Fibroblast of lung (primary cell): ENCODE measurements around the gene LAIR1. TPM values are rescaled to one million over a fixed set of nuclear protein-coding genes. Genes with fewer than 3 reads are reported as not detected.
A peak's percentile ranks its signal among the peaks of the same experiment; 100 is the strongest.
"Not testable (repeated sequence)": the region's sequence is repeated elsewhere in the genome, so short reads cannot be mapped to it uniquely, and the experiment has no call there.

ENCODE experiments used
- DNase-seq, 2 donors: peaks; one replicate each; pipeline versions ENCODE4 v3.0.0 to v3.0.0-alpha.2; 2010; ENCODE audit warnings: low read depth in 2 of 2
- H2AFZ ChIP-seq: 2 replicates; pipeline ENCODE4 v1.5.1; 2012; ENCODE audit warnings: low read length, control low read depth, inconsistent platforms
- H3K27ac ChIP-seq: 2 replicates; pipeline ENCODE4 v1.5.1; 2011; ENCODE audit warnings: low read length, control low read depth; ENCODE audit not compliant: insufficient read depth
- H3K27me3 ChIP-seq: 2 replicates; pipeline ENCODE4 v1.5.1; 2011; ENCODE audit warnings: mild to moderate bottlenecking, low read length; ENCODE audit not compliant: control insufficient read depth, insufficient read depth
- H3K36me3 ChIP-seq: 2 replicates; pipeline ENCODE4 v1.5.1; 2011; ENCODE audit warnings: low read length; ENCODE audit not compliant: control insufficient read depth, insufficient read depth
- H3K4me1 ChIP-seq: 2 replicates; pipeline ENCODE4 v1.5.1; 2011; ENCODE audit warnings: low read length; ENCODE audit not compliant: control insufficient read depth, insufficient read depth; ENCODE audit errors: extremely low read depth
- H3K4me2 ChIP-seq: 2 replicates; pipeline ENCODE4 v1.5.1; 2011; ENCODE audit warnings: low read length, control low read depth; ENCODE audit not compliant: insufficient read depth; ENCODE audit errors: extremely low read depth
- H3K4me3 ChIP-seq, 4 experiments: fragments of 200-600 bp in 1 of 4; sonication (generic) in 1 of 4; replicated peaks in 1 of 4; 2 replicates each; pipeline ENCODE4 v1.5.1; 2011 to 2016; ENCODE audit warnings: low read length in 4 of 4, low read depth in 3 of 4, mild to moderate bottlenecking in 3 of 4, control low read depth in 2 of 4, inconsistent platforms in 1 of 4, mixed read lengths in 1 of 4; ENCODE audit not compliant: insufficient read depth in 1 of 4; ENCODE audit errors: control extremely low read depth in 1 of 4
- H3K79me2 ChIP-seq: 2 replicates; pipeline ENCODE4 v1.5.1; 2012; ENCODE audit warnings: mild to moderate bottlenecking, low read length, inconsistent platforms; ENCODE audit not compliant: control insufficient read depth, insufficient read depth
- H3K9ac ChIP-seq: 2 replicates; pipeline ENCODE4 v1.5.1; 2011; ENCODE audit warnings: mild to moderate bottlenecking, low read length, control low read depth; ENCODE audit not compliant: insufficient read depth
- H3K9me3 ChIP-seq: 2 replicates; pipeline ENCODE4 v1.5.1; 2012; ENCODE audit warnings: low read depth, low read length; ENCODE audit not compliant: control insufficient read depth, insufficient read depth
- H4K20me1 ChIP-seq: 2 replicates; pipeline ENCODE4 v1.5.1; 2011; ENCODE audit warnings: low read length; ENCODE audit not compliant: control insufficient read depth, insufficient read depth; ENCODE audit errors: extremely low read depth
- CTCF ChIP-seq, 2 donors: IDR thresholded peaks in 1 of 2; conservative IDR thresholded peaks in 1 of 2; 1 replicate in 1 of 2; 2 replicates in 1 of 2; pipeline ENCODE4 v1.5.1; 2011 to 2012; ENCODE audit warnings: low read length in 2 of 2, control low read depth in 1 of 2, inconsistent platforms in 1 of 2, low read depth in 1 of 2, mild to moderate bottlenecking in 1 of 2
- EZH2 ChIP-seq: IDR thresholded peaks from 2 replicates; pipeline ENCODE4 v1.5.1; 2012; ENCODE audit warnings: low read length, control low read depth, mild to moderate bottlenecking; ENCODE audit errors: missing control alignments
- polyA plus RNA-seq, 2 donors: library from polyadenylated mRNA; depleted of rRNA in 1 of 2; stranded (reverse) in 1 of 2; unstranded in 1 of 2; fragments of >200 nt; gene quantifications; 2 replicates each; pipeline ENCODE4 v1.2.1, GENCODE V29; 2011 to 2012; ENCODE audit warnings: missing spikeins in 1 of 2
- total RNA-seq: library from RNA; depleted of rRNA; stranded (reverse); fragments of >200 nt; gene quantifications from 2 replicates; pipeline ENCODE4 v1.2.1, GENCODE V29; 2014

The LAIR1 gene
- total and polyA plus RNA-seq, 2 donors (not counting 1 experiment from before 2014, with no cell fraction given) = not detected

- Histone ChIP-seq H3K79me2 (no peaks in the 10 kb centered on the region), H3K4me3 (no peak overlapping the region), H3K27me3 (no peaks in the 10 kb centered on the region)
These were observed 39.5 kb downstream of the LAIR1 start for GRCh38 chr19:54325194-54325621.

GRCh38 chr19:54324071-54324470 is 40.7 kb downstream of the LAIR1 start:
- DNase-seq = no peak
- Histone ChIP-seq H3K27ac (no peak overlapping the region), H3K4me2 (no peak overlapping the region), H3K9me3 (no peaks in the 10 kb centered on the region), H3K79me2 (no peaks in the 10 kb centered on the region), H3K27me3 (no peaks in the 10 kb centered on the region), H3K9ac (no peak overlapping the region), H3K4me1 (no peaks in the 10 kb centered on the region), H4K20me1 (no peaks in the 10 kb centered on the region), H3K36me3 (no peaks in the 10 kb centered on the region), H2AFZ (no peak overlapping the region), H3K4me3 (no peak overlapping the region)
- TF ChIP-seq EZH2 = no peak
- TF ChIP-seq CTCF (conservative IDR thresholded peaks at IDR 0.05 in 1 of 2, IDR thresholded peaks at IDR 0.05 in 1 of 2; ENCODE audit: low read depth in 1 of 2, low read length in 2 of 2) = no peak

More at GRCh38 chr19:54325194-54325621, 39.5 kb downstream of the LAIR1 start:
- H3K9me3 ChIP-seq = no peaks in the 10 kb centered on the region
- no peak overlapping the region for H3K9ac ChIP-seq
- no peaks in the 10 kb centered on the region for H3K4me1 ChIP-seq
- DNase-seq = peak in 1 of 2 donors; percentile 33
- H3K4me2 ChIP-seq = no peak overlapping the region
- TF ChIP-seq CTCF (conservative IDR thresholded peaks at IDR 0.05 in 1 of 2, IDR thresholded peaks at IDR 0.05 in 1 of 2; ENCODE audit: low read depth in 1 of 2, low read length in 2 of 2) (peak; percentile 65 to 84), EZH2 (no peak)
- H3K36me3 ChIP-seq = no peaks in the 10 kb centered on the region
- H2AFZ ChIP-seq = no peak overlapping the region
- H4K20me1 ChIP-seq = no peaks in the 10 kb centered on the region
- no peak overlapping the region for H3K27ac ChIP-seq

- DNase-seq, H2AFZ ChIP-seq, H3K79me2 ChIP-seq, H3K36me3 ChIP-seq, H3K4me1 ChIP-seq, H3K27ac ChIP-seq, H3K4me2 ChIP-seq, H3K4me3 ChIP-seq, H3K27me3 ChIP-seq, H3K9me3 ChIP-seq, H4K20me1 ChIP-seq, H3K9ac ChIP-seq: not testable (repeated sequence)
These were observed 41.8 kb downstream of the LAIR1 start for GRCh38 chr19:54322934-54323333.

- not testable (repeated sequence) for H3K79me2 ChIP-seq, H3K36me3 ChIP-seq, H2AFZ ChIP-seq, H3K27me3 ChIP-seq, H3K27ac ChIP-seq, H3K9ac ChIP-seq, DNase-seq, H3K4me2 ChIP-seq, H3K9me3 ChIP-seq, H3K4me1 ChIP-seq, H4K20me1 ChIP-seq, H3K4me3 ChIP-seq
These were observed 42.4 kb downstream of the LAIR1 start for GRCh38 chr19:54322295-54322694.
